Nephron progenitor cell (in vitro differentiated cells): Measurements from ENCODE around the gene USP20.

Experiments used
- DNase-seq: peaks from one replicate; pipeline ENCODE4 v3.0.0; 2021
- H3K27ac Mint-ChIP-seq: 2 replicates; pipeline ENCODE4 v1.8.0; 2021; ENCODE audit warnings: mild to moderate bottlenecking, moderate library complexity, mixed read lengths
- H3K27me3 Mint-ChIP-seq: 2 replicates; pipeline ENCODE4 v1.8.0; 2021; ENCODE audit warnings: mild to moderate bottlenecking, low read depth, mixed read lengths; ENCODE audit not compliant: poor library complexity
- H3K36me3 Mint-ChIP-seq: 2 replicates; pipeline ENCODE4 v1.8.0; 2021; ENCODE audit warnings: low read depth, mixed read lengths
- H3K4me1 Mint-ChIP-seq: 2 replicates; pipeline ENCODE4 v1.8.0; 2021; ENCODE audit warnings: mixed read lengths
- H3K4me3 Mint-ChIP-seq: 2 replicates; pipeline ENCODE4 v1.8.0; 2021; ENCODE audit warnings: mild to moderate bottlenecking, moderate library complexity, mixed read lengths
- H3K9me3 Mint-ChIP-seq: 2 replicates; pipeline ENCODE4 v1.8.0; 2021; ENCODE audit warnings: mild to moderate bottlenecking, moderate library complexity, mixed read lengths
- CTCF ChIP-seq: fragments of 200-600 bp; sonication (generic); IDR thresholded peaks from 2 replicates; pipeline ENCODE4 v1.5.0; 2021; ENCODE audit warnings: antibody characterized with exemption

USP20 gene

GRCh38 chr9:129845373-129845772 is 10.1 kb downstream of the USP20 start:
- Mint-ChIP-seq H3K4me1 (peaks cover 7% of the 10 kb centered on the region), H3K27me3 (no peaks in the 10 kb centered on the region), H3K4me3 (no peak overlapping the region), H3K9me3 (no peaks in the 10 kb centered on the region), H3K27ac (no peak overlapping the region), H3K36me3 (peaks cover 12% of the 10 kb centered on the region)
- DNase-seq: no peak
- no peak for TF ChIP-seq CTCF

GRCh38 chr9:129848712-129849441 is 13.6 kb downstream of the USP20 start:
- H3K27me3 Mint-ChIP-seq: no peaks in the 10 kb centered on the region
- no peak overlapping the region for H3K27ac Mint-ChIP-seq
- no peaks in the 10 kb centered on the region for H3K9me3 Mint-ChIP-seq
- no peak for TF ChIP-seq CTCF
- H3K4me3 Mint-ChIP-seq: no peak overlapping the region
- peaks cover 20% of the 10 kb centered on the region for H3K4me1 Mint-ChIP-seq
- no peak for DNase-seq
- H3K36me3 Mint-ChIP-seq: peaks cover 29% of the 10 kb centered on the region

GRCh38 chr9:129849901-129850300 is 14.6 kb downstream of the USP20 start:
- no peak overlapping the region for H3K4me3 Mint-ChIP-seq
- peaks cover 39% of the 10 kb centered on the region for H3K36me3 Mint-ChIP-seq
- H3K27me3 Mint-ChIP-seq: no peaks in the 10 kb centered on the region
- no peaks in the 10 kb centered on the region for H3K9me3 Mint-ChIP-seq
- peaks cover 20% of the 10 kb centered on the region for H3K4me1 Mint-ChIP-seq
- DNase-seq: no peak
- H3K27ac Mint-ChIP-seq: no peak overlapping the region
- TF ChIP-seq CTCF: no peak

GRCh38 chr9:129850821-129851550 is 15.7 kb downstream of the USP20 start:
- H3K27me3 Mint-ChIP-seq: no peaks in the 10 kb centered on the region
- DNase-seq: no peak
- no peak overlapping the region for H3K4me3 Mint-ChIP-seq
- no peaks in the 10 kb centered on the region for H3K9me3 Mint-ChIP-seq
- no peak overlapping the region for H3K27ac Mint-ChIP-seq
- no peak for TF ChIP-seq CTCF
- peaks cover 50% of the 10 kb centered on the region for H3K36me3 Mint-ChIP-seq
- H3K4me1 Mint-ChIP-seq: peaks cover 20% of the 10 kb centered on the region

GRCh38 chr9:129851821-129852220 is 16.6 kb downstream of the USP20 start:
- no peak for DNase-seq
- Mint-ChIP-seq H3K9me3 (no peaks in the 10 kb centered on the region), H3K36me3 (peaks cover 58% of the 10 kb centered on the region), H3K4me1 (peaks cover 20% of the 10 kb centered on the region), H3K4me3 (no peak overlapping the region), H3K27me3 (no peaks in the 10 kb centered on the region), H3K27ac (no peak overlapping the region)
- no peak for TF ChIP-seq CTCF

GRCh38 chr9:129852579-129852978 is 17.3 kb downstream of the USP20 start:
- H3K4me1 Mint-ChIP-seq: peaks cover 20% of the 10 kb centered on the region
- no peak overlapping the region for H3K27ac Mint-ChIP-seq
- no peak for DNase-seq
- H3K27me3 Mint-ChIP-seq: no peaks in the 10 kb centered on the region
- peaks cover 58% of the 10 kb centered on the region for H3K36me3 Mint-ChIP-seq
- H3K4me3 Mint-ChIP-seq: no peak overlapping the region
- no peaks in the 10 kb centered on the region for H3K9me3 Mint-ChIP-seq
- no peak for TF ChIP-seq CTCF
